WTC11 (cell line): ENCODE results near the gene KDSR. TPM values are rescaled to one million over a fixed set of nuclear protein-coding genes. Genes with fewer than 3 reads are reported as not detected.

Experiments
- ATAC-seq: fragments of 200-7000 bp; cut with Tn5 transposase; 2 replicates; pipeline ENCODE4 v1.10.0; 2021; ENCODE audit warnings: mild to moderate bottlenecking, moderate library complexity
- CTCF ChIA-PET: fragments of 300-600 bp; sonication (Branson Sonifier 250); formaldehyde crosslinking; loops from one replicate; lab custom pipeline; 2021; ENCODE audit warnings: antibody characterized with exemption; lab: Charles Lee
- POLR2A ChIA-PET: fragments of 350-600 bp; sonication (Branson Sonifier 250); formaldehyde crosslinking; loops from one replicate; lab custom pipeline; 2021; ENCODE audit warnings: antibody characterized with exemption; lab: Charles Lee
- DNase-seq: peaks from one replicate; pipeline ENCODE4 v3.0.0; 2021; ENCODE audit warnings: low spot score
- H3K27ac Mint-ChIP-seq: 2 replicates; pipeline ENCODE4 v1.8.0; 2021; ENCODE audit warnings: mixed read lengths
- H3K27me3 Mint-ChIP-seq: 2 replicates; pipeline ENCODE4 v1.8.0; 2021; ENCODE audit warnings: low read depth, mild to moderate bottlenecking, moderate library complexity, mixed read lengths
- H3K36me3 Mint-ChIP-seq: 2 replicates; pipeline ENCODE4 v1.8.0; 2021; ENCODE audit warnings: mixed read lengths
- H3K4me1 Mint-ChIP-seq: 2 replicates; pipeline ENCODE4 v1.8.0; 2022; ENCODE audit warnings: mixed read lengths
- H3K4me3 Mint-ChIP-seq: 2 replicates; pipeline ENCODE4 v1.8.0; 2021; ENCODE audit warnings: mild to moderate bottlenecking, moderate library complexity, mixed read lengths
- H3K9me3 Mint-ChIP-seq: 2 replicates; pipeline ENCODE4 v1.8.0; 2021; ENCODE audit warnings: mixed read lengths
- ATF2 ChIP-seq: sonication (generic); formaldehyde crosslinking; IDR thresholded peaks from 2 replicates; pipeline ENCODE4 v1.8.1; 2022; ENCODE audit warnings: low read depth, missing genetic modification reagents, borderline replicate concordance
- GRHL2 ChIP-seq: fragments of 250-450 bp; sonication (Bioruptor Pico); IDR thresholded peaks from 2 replicates; pipeline ENCODE4 v1.8.0; 2022; ENCODE audit warnings: mild to moderate bottlenecking, moderate library complexity; ENCODE audit not compliant: insufficient replicate concordance, severe bottlenecking
- JAZF1 ChIP-seq: fragments of 250-450 bp; sonication (Bioruptor Pico); IDR thresholded peaks from 2 replicates; pipeline ENCODE4 v1.9.0; 2021; ENCODE audit warnings: moderate library complexity, mild to moderate bottlenecking, inconsistent platforms
- JUN ChIP-seq: sonication (generic); formaldehyde crosslinking; IDR thresholded peaks from 2 replicates; pipeline ENCODE4 v1.8.0; 2023; ENCODE audit warnings: mild to moderate bottlenecking, missing genetic modification reagents
- MXD4 ChIP-seq: fragments of 250-450 bp; sonication (Bioruptor Pico); IDR thresholded peaks from 2 replicates; pipeline ENCODE4 v1.8.0; 2021; ENCODE audit warnings: mild to moderate bottlenecking, moderate library complexity, borderline replicate concordance
- MYBL2 ChIP-seq: sonication (generic); formaldehyde crosslinking; IDR thresholded peaks from 2 replicates; pipeline ENCODE4 v1.8.1; 2023; ENCODE audit warnings: mild to moderate bottlenecking, moderate library complexity, missing genetic modification reagents
- NR2C2 ChIP-seq: sonication (generic); formaldehyde crosslinking; IDR thresholded peaks from 2 replicates; pipeline ENCODE4 v1.8.0; 2022; ENCODE audit warnings: mild to moderate bottlenecking, missing genetic modification reagents
- PRRX2 ChIP-seq: fragments of 250-450 bp; sonication (Bioruptor Pico); IDR thresholded peaks from 2 replicates; pipeline ENCODE4 v1.8.0; 2021; ENCODE audit warnings: mild to moderate bottlenecking
- SOX15 ChIP-seq: fragments of 250-450 bp; sonication (Bioruptor Pico); IDR thresholded peaks from 2 replicates; pipeline ENCODE4 v1.9.0; 2021; ENCODE audit warnings: mild to moderate bottlenecking
- ZMAT4 ChIP-seq: fragments of 250-450 bp; sonication (Bioruptor Pico); IDR thresholded peaks from 2 replicates; pipeline ENCODE4 v1.9.0; 2021; ENCODE audit warnings: mild to moderate bottlenecking
- ZNF138 ChIP-seq: sonication (generic); formaldehyde crosslinking; conservative IDR thresholded peaks from 2 replicates; pipeline ENCODE4 v1.8.1; 2022; ENCODE audit warnings: mild to moderate bottlenecking, moderate library complexity, missing genetic modification reagents
- ZNF232 ChIP-seq: sonication (generic); formaldehyde crosslinking; IDR thresholded peaks from 2 replicates; pipeline ENCODE4 v1.8.0; 2022; ENCODE audit warnings: mild to moderate bottlenecking, missing genetic modification reagents
- ZNF281 ChIP-seq: sonication (generic); formaldehyde crosslinking; IDR thresholded peaks from 2 replicates; pipeline ENCODE4 v1.8.0; 2023; ENCODE audit warnings: mild to moderate bottlenecking, missing genetic modification reagents
- ZNF396 ChIP-seq: fragments of 250-450 bp; sonication (Bioruptor Pico); IDR thresholded peaks from 2 replicates; pipeline ENCODE4 v1.8.0; 2021; ENCODE audit warnings: mild to moderate bottlenecking, moderate library complexity, borderline replicate concordance
- ZNF416 ChIP-seq: fragments of 250-450 bp; sonication (Bioruptor Pico); IDR thresholded peaks from 2 replicates; pipeline ENCODE4 v1.9.0; 2021; ENCODE audit warnings: mild to moderate bottlenecking, inconsistent platforms
- ZNF671 ChIP-seq: fragments of 250-450 bp; sonication (Bioruptor Pico); IDR thresholded peaks from 2 replicates; pipeline ENCODE4 v1.8.0; 2021; ENCODE audit warnings: mild to moderate bottlenecking
- total RNA-seq: library from RNA; stranded (reverse); gene quantifications from 3 replicates; pipeline ENCODE4 v1.2.3, GENCODE V29; 2021
- TF ChIP-seq, protein P1 (sequence below): sonication (generic); formaldehyde crosslinking; IDR thresholded peaks from 2 replicates; pipeline ENCODE4 v1.8.1; 2023; ENCODE audit warnings: mild to moderate bottlenecking, moderate library complexity, missing genetic modification reagents
- TF ChIP-seq, protein P2 (sequence below): sonication (generic); formaldehyde crosslinking; IDR thresholded peaks from 2 replicates; pipeline ENCODE4 v1.8.1; 2022; ENCODE audit warnings: mild to moderate bottlenecking, moderate library complexity, missing genetic modification reagents
- TF ChIP-seq, protein P3 (sequence below): sonication (generic); formaldehyde crosslinking; IDR thresholded peaks from 2 replicates; pipeline ENCODE4 v1.8.0; 2022; ENCODE audit warnings: missing genetic modification reagents
- TF ChIP-seq, protein P4 (sequence below): sonication (generic); formaldehyde crosslinking; IDR thresholded peaks from 2 replicates; pipeline ENCODE4 v1.8.1; 2023; ENCODE audit warnings: mild to moderate bottlenecking, missing genetic modification reagents

The KDSR gene
- total RNA-seq, 1 experiment from 2014 or later, result 51.8 TPM

GRCh38 chr18:63407734-63408133 is 40.7 kb upstream of the KDSR start:
- no peak overlapping the region for H3K4me3 Mint-ChIP-seq
- ChIA-PET POLR2A (no interaction called here), CTCF (no interaction called here)
- H3K36me3 Mint-ChIP-seq, result peaks cover 50% of the 10 kb centered on the region
- no peak overlapping the region for H3K27ac Mint-ChIP-seq
- H3K27me3 Mint-ChIP-seq, result no peaks in the 10 kb centered on the region
- DNase-seq (no peak), ATAC-seq (no peak)
- H3K9me3 Mint-ChIP-seq, result no peaks in the 10 kb centered on the region
- no peak for TF ChIP-seq ZNF138 (CRISPR knock-in tag)
- TF ChIP-seq JUN (CRISPR knock-in tag), result no peak
- TF ChIP-seq ZNF396 (CRISPR knock-in tag), result no peak
- TF ChIP-seq, protein P1, sequence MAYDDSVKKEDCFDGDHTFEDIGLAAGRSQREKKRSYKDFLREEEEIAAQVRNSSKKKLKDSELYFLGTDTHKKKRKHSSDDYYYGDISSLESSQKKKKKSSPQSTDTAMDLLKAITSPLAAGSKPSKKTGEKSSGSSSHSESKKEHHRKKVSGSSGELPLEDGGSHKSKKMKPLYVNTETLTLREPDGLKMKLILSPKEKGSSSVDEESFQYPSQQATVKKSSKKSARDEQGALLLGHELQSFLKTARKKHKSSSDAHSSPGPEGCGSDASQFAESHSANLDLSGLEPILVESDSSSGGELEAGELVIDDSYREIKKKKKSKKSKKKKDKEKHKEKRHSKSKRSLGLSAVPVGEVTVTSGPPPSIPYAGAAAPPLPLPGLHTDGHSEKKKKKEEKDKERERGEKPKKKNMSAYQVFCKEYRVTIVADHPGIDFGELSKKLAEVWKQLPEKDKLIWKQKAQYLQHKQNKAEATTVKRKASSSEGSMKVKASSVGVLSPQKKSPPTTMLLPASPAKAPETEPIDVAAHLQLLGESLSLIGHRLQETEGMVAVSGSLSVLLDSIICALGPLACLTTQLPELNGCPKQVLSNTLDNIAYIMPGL, result no peak
- TF ChIP-seq ZNF416 (CRISPR knock-in tag), result no peak
- TF ChIP-seq NR2C2 (CRISPR knock-in tag), result no peak
- no peak for TF ChIP-seq SOX15
- no peak for TF ChIP-seq ZNF281
- no peak for TF ChIP-seq MXD4
- no peaks in the 10 kb centered on the region for H3K4me1 Mint-ChIP-seq

- TF ChIP-seq MYBL2 (CRISPR knock-in tag), result no peak
- TF ChIP-seq ATF2 (CRISPR knock-in tag), result no peak
- no peak for TF ChIP-seq ZNF232
- TF ChIP-seq PRRX2, result no peak
- no peak for TF ChIP-seq JAZF1 (CRISPR knock-in tag)
- TF ChIP-seq, protein P2, sequence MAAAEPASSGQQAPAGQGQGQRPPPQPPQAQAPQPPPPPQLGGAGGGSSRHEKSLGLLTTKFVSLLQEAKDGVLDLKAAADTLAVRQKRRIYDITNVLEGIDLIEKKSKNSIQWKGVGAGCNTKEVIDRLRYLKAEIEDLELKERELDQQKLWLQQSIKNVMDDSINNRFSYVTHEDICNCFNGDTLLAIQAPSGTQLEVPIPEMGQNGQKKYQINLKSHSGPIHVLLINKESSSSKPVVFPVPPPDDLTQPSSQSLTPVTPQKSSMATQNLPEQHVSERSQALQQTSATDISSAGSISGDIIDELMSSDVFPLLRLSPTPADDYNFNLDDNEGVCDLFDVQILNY, result no peak
- TF ChIP-seq SOX15, result no peak
- TF ChIP-seq, protein P3, sequence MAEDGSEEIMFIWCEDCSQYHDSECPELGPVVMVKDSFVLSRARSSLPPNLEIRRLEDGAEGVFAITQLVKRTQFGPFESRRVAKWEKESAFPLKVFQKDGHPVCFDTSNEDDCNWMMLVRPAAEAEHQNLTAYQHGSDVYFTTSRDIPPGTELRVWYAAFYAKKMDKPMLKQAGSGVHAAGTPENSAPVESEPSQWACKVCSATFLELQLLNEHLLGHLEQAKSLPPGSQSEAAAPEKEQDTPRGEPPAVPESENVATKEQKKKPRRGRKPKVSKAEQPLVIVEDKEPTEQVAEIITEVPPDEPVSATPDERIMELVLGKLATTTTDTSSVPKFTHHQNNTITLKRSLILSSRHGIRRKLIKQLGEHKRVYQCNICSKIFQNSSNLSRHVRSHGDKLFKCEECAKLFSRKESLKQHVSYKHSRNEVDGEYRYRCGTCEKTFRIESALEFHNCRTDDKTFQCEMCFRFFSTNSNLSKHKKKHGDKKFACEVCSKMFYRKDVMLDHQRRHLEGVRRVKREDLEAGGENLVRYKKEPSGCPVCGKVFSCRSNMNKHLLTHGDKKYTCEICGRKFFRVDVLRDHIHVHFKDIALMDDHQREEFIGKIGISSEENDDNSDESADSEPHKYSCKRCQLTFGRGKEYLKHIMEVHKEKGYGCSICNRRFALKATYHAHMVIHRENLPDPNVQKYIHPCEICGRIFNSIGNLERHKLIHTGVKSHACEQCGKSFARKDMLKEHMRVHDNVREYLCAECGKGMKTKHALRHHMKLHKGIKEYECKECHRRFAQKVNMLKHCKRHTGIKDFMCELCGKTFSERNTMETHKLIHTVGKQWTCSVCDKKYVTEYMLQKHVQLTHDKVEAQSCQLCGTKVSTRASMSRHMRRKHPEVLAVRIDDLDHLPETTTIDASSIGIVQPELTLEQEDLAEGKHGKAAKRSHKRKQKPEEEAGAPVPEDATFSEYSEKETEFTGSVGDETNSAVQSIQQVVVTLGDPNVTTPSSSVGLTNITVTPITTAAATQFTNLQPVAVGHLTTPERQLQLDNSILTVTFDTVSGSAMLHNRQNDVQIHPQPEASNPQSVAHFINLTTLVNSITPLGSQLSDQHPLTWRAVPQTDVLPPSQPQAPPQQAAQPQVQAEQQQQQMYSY (CRISPR knock-in tag), result no peak
- no peak for TF ChIP-seq ZMAT4
- no peak for TF ChIP-seq JUN (CRISPR knock-in tag)
- TF ChIP-seq, protein P4, sequence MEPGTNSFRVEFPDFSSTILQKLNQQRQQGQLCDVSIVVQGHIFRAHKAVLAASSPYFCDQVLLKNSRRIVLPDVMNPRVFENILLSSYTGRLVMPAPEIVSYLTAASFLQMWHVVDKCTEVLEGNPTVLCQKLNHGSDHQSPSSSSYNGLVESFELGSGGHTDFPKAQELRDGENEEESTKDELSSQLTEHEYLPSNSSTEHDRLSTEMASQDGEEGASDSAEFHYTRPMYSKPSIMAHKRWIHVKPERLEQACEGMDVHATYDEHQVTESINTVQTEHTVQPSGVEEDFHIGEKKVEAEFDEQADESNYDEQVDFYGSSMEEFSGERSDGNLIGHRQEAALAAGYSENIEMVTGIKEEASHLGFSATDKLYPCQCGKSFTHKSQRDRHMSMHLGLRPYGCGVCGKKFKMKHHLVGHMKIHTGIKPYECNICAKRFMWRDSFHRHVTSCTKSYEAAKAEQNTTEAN (CRISPR knock-in tag), result no peak
- no peak for TF ChIP-seq ZNF671 (CRISPR knock-in tag)
- no peak for TF ChIP-seq GRHL2 (CRISPR knock-in tag)
- peaks cover 54% of the 10 kb centered on the region for H3K36me3 Mint-ChIP-seq
- H3K27me3 Mint-ChIP-seq, result no peaks in the 10 kb centered on the region
- ChIA-PET POLR2A (interaction anchor here (0.6 kb wide), 1 partner anchor 11 kb away, joined by 3 read pairs; no protein-coding TSS in a partner anchor), CTCF (no interaction called here)
- DNase-seq, result no peak
- H3K4me3 Mint-ChIP-seq, result no peak overlapping the region
- H3K4me1 Mint-ChIP-seq, result no peaks in the 10 kb centered on the region
- H3K27ac Mint-ChIP-seq, result no peak overlapping the region
- ATAC-seq, result no peak
- no peaks in the 10 kb centered on the region for H3K9me3 Mint-ChIP-seq
Observed at GRCh38 chr18:63405986-63406385, 39.0 kb upstream of the KDSR start.
